Stimulated activated naive CD8-positive, alpha-beta T cell treated with anti-CD3 and anti-CD28 coated beads, Interleukin-15, Interleukin-2, amounts not matched to agents 100 ng/mL and 50 ng/mL, for 24 hours (primary cell): ENCODE results near the gene RGS4.

Experiments used
- H3K27ac Mint-ChIP-seq: one replicate; pipeline ENCODE4 v1.8.0; 2021; ENCODE audit warnings: mild to moderate bottlenecking, mixed read lengths
- H3K27me3 Mint-ChIP-seq: one replicate; pipeline ENCODE4 v1.8.0; 2021; ENCODE audit warnings: mixed read lengths
- H3K36me3 Mint-ChIP-seq: one replicate; pipeline ENCODE4 v1.8.0; 2021; ENCODE audit warnings: low read depth, mixed read lengths
- H3K4me1 Mint-ChIP-seq: one replicate; pipeline ENCODE4 v1.8.0; 2021; ENCODE audit warnings: low read depth, mixed read lengths
- H3K4me3 Mint-ChIP-seq: one replicate; pipeline ENCODE4 v1.8.0; 2021; ENCODE audit warnings: mild to moderate bottlenecking, mixed read lengths
- H3K9me3 Mint-ChIP-seq: one replicate; pipeline ENCODE4 v1.8.0; 2021; ENCODE audit warnings: mixed read lengths

The RGS4 gene

DNA sequence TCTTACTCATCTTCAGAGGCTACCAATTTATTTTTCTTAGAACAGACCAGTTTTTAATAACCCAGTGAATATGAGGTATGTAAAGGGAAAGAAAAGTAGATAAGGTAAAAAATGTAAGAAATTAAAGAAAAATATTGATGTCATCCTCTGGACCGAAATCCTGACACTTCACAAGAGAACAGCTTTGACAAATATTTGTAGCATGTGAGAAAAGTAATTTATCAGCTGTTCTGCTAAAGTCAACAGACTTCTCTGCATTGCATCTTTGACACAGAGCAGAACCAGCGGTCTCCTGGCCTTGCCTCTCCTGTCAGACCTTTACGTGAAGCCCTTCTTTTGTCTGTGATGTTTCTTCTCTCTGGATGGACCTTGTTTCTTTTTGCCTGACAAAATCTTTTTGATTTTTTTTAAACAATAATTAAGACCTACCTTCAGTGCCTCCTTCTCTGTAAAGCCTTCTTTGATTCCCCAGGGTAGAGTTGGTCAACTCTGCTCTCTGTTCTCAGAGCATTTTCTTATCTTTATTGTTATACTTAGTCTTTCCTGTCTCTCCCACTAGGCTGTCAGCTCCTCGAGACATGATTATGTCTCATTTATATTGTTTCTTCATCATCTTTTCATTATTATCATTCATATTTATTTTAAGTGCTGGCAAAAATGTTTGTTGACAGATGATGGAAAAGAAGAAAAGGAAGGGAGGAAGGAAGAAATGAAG, 35.4 kb downstream of the RGS4 start:
- no peaks in the 10 kb centered on the region for H3K9me3 Mint-ChIP-seq
- H3K27ac Mint-ChIP-seq: no peak overlapping the region
- H3K36me3 Mint-ChIP-seq: no peaks in the 10 kb centered on the region
- no peaks in the 10 kb centered on the region for H3K4me1 Mint-ChIP-seq
- H3K27me3 Mint-ChIP-seq: peaks cover 8% of the 10 kb centered on the region
- no peak overlapping the region for H3K4me3 Mint-ChIP-seq

DNA sequence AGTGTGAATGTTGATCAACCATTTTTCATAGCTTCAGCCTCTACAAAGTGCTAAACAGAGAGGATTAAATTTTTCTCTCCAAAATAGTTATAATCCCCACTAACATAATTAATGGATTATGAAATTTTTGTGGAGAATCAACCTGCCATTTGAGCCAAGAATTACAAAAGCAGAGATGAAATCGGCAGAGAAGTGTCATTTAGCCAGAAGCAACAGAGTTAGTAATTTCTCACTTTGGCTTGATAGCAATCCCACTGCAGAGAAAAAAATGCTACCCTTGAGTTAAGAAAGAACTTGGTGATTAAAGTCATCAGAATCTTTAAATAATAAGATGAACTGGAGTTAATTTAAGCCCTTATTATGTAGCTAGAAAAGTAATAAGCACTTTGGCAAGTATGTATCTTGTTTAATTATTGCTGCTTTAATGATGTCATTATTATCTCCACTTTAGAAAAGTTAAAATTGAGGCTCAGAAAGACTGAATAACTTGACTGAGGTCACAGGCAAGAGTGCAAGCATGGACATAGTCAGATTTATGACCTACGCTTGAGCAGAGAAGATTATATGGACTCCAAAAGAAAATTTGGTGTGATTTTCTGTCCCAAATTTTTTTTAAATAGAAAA, 37.3 kb downstream of the RGS4 start:
- Mint-ChIP-seq H3K27me3 (peaks cover 14% of the 10 kb centered on the region), H3K9me3 (peaks cover 4% of the 10 kb centered on the region), H3K4me3 (no peak overlapping the region), H3K36me3 (no peaks in the 10 kb centered on the region), H3K27ac (no peak overlapping the region), H3K4me1 (no peaks in the 10 kb centered on the region)

DNA sequence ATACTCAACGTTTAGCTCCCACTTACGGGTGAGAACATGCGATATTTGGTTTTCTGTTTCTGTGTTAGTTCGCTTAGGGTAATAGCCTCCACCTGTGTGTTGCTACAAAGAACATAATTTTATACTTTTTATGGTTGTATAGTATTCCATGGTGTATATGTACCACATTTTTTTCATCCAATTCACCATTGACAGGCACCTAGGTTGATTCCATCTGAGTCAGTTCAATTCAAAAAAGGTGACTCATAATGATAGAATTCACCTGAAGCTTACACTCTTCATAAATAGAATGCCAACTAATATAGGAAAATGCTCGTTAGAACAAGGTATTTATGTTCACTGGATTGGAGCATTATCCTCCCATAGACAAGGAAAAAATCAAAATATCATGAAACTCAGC, 38.5 kb downstream of the RGS4 start:
- Mint-ChIP-seq H3K27me3 (peaks cover 15% of the 10 kb centered on the region), H3K27ac (no peak overlapping the region), H3K4me3 (no peak overlapping the region), H3K36me3 (no peaks in the 10 kb centered on the region), H3K4me1 (no peaks in the 10 kb centered on the region), H3K9me3 (peaks cover 4% of the 10 kb centered on the region)

DNA sequence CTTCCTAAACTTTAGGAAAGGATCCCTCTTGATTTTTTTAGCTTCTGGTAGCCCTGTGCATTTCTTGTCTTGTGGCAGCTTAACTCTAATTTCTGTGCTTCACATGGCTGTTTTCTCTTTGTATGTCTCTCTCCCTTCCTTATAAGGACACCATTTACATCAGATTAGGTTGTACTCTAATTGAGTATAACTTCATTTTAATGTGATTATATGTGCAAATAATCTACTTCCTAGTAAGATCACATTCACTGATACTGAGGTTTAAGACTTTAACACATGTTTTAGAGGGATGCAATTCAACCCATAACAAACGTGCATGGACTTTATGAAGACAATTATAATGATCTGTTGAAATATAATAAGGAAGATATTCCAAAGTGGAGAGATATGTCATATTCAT, 46.7 kb downstream of the RGS4 start:
- no peak overlapping the region for H3K4me3 Mint-ChIP-seq
- no peak overlapping the region for H3K27ac Mint-ChIP-seq
- no peaks in the 10 kb centered on the region for H3K9me3 Mint-ChIP-seq
- H3K36me3 Mint-ChIP-seq: no peaks in the 10 kb centered on the region
- peaks cover 31% of the 10 kb centered on the region for H3K27me3 Mint-ChIP-seq
- H3K4me1 Mint-ChIP-seq: no peaks in the 10 kb centered on the region

DNA sequence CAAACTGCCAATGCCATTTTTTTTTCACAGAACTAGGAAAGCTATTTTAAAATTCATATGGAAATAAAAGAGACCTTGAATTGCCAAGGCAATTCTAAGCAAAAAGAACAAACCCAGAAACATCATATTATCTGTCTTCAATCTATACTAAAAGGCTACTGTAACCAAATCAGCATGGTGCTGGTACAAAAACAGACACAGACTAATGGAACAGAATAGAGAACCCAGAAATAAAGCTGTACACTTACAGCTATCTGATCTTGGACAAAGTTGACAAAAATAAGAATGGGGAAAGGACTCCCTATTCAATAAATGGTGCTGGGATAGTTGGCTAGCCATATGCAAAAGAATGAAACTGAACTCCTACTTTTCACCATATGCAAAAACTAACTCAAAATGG, 50.5 kb downstream of the RGS4 start:
- Mint-ChIP-seq H3K4me1 (no peaks in the 10 kb centered on the region), H3K27ac (no peak overlapping the region), H3K4me3 (no peak overlapping the region), H3K36me3 (no peaks in the 10 kb centered on the region), H3K9me3 (no peaks in the 10 kb centered on the region), H3K27me3 (peaks cover 21% of the 10 kb centered on the region)

DNA sequence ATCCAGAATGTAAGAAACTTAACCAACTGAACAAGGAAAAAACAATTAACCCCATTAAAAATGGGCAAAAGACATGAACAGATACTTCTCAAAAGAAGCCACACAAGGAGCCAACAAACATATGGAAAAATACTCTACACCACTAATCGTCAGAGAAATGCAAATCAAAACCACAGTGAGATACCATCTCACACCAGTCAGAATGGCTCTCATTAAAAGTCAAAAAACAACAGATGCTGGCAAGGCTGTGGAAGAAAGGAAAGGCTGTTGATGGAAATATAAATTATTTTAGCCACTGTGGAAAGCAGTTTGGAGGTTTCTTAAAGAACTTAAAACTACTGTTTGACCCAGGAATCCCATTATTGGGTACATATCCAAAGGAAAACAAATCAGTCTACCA, 51.2 kb downstream of the RGS4 start:
- H3K4me1 Mint-ChIP-seq: no peaks in the 10 kb centered on the region
- peaks cover 19% of the 10 kb centered on the region for H3K27me3 Mint-ChIP-seq

DNA sequence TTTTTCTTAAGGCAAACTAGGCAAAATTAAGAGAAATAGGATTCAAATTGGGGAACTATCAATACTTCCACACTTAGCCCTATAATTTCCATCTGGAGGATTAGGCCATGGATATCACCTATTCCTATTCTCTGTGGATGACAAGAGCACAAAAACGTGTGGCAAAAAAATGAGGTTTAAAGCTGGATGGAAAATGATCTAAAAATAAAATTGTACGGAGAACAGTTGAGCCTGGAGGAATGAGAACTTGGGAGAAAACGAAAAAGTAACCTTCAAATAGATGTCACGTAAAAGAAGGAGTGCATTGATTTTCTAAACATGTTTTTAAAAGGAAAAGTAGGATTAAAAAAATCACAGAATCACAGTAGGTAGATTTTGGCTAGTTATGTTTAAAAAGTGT, 55.7 kb downstream of the RGS4 start:
- Mint-ChIP-seq H3K4me3 (no peak overlapping the region), H3K27ac (no peak overlapping the region), H3K4me1 (no peaks in the 10 kb centered on the region), H3K27me3 (peaks cover 4% of the 10 kb centered on the region), H3K36me3 (no peaks in the 10 kb centered on the region), H3K9me3 (no peaks in the 10 kb centered on the region)

More for the DNA sequence above, 51.2 kb downstream of the RGS4 start:
- Mint-ChIP-seq H3K9me3 (no peaks in the 10 kb centered on the region), H3K4me3 (no peak overlapping the region), H3K27ac (no peak overlapping the region), H3K36me3 (no peaks in the 10 kb centered on the region)
